Stimulated activated CD4-positive, alpha-beta T cell treated with anti-CD3 and anti-CD28 coated beads, TNF-alpha, amount 100 ng/mL, for 24 hours (primary cell): ENCODE results near the gene EP400.
A peak's percentile ranks its signal among the peaks of the same experiment; 100 is the strongest.
"Not testable (repeated sequence)": the region's sequence is repeated elsewhere in the genome, so short reads cannot be mapped to it uniquely, and the experiment has no call there.

Experiments used
- DNase-seq, 3 experiments: peaks; one replicate each; pipeline ENCODE4 v3.0.0-alpha.2; 2020; ENCODE audit warnings: low read depth in 3 of 3

The EP400 gene

DNA sequence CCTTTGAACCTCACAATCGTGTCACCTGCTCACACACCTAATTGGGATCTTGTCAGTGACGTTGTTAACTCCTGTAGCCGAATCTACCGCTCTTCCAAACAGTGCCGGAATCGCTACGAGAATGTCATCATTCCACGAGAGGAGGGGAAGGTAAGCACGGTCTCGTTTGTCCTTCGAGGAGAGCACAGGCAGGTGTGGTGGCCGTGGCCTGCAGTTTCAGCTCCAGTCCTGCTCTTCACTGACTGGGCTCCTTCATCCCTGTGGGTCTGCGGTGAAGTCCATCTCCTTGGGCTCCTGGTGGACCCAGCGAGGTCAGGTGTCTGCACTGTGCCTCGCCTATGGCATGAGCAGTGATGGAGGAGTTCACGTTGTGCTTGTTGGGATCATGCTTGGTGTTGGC lies 96.0 kb downstream of the EP400 start:
- DNase-seq: no peak

DNA sequence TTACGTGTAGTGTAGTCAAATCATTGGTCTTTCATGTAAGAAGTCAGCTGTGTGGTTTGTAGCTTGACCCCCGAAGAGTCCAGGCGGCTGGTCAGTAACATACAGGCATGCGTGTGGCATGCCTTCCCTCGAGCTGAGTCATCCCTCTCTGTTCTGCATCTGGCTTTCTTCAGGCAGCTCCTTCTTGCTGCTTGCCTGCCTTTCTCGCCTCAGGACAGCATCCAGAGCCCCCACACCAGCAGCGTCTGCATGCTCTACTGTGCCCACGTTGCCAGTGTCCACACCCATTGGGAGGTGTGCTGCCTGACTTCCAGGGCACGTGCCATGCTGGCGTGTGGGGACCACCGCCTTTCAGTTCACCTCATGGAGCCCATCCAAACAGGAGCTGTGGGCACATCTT lies 96.8 kb downstream of the EP400 start:
- no peak for DNase-seq

DNA sequence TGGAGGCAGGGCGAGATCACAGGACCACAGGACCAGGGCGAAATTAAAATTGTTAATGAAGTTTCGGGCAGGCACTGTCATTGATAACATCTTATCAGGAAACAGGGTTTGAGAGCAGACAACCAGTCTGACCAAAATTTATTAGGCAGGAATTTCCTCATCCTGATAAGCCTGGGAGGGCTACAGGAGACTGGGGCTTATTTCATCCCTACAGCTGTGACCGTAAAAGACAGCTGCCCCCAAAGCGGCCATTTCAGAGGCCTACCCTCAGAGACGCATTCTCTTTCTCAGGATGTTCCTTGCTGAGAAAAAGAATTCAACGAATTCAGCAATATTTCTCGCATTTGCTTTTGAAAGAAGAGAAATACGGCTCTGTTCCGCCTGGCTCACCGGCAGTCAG lies 97.9 kb downstream of the EP400 start:
- not testable (repeated sequence) for DNase-seq

DNA sequence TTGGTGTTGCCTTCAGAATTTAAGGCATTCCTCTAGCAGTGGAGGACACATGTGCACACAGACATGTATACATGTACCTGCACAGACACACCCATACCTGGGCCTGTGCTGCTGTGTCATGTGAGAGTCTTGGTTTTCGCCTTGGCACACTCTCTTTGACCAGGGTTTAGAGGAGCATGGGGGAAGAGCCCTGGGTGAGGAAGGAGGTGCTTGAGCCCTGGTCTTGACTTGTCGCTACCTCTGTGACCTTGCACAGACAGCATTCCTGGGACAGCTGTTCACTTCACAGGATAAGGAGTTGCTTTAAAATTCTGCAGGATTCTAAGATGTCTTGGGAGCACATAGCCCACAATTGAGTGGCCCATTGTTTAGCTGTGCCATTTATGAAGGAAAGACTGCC lies 99.7 kb downstream of the EP400 start:
- DNase-seq: no peak

DNA sequence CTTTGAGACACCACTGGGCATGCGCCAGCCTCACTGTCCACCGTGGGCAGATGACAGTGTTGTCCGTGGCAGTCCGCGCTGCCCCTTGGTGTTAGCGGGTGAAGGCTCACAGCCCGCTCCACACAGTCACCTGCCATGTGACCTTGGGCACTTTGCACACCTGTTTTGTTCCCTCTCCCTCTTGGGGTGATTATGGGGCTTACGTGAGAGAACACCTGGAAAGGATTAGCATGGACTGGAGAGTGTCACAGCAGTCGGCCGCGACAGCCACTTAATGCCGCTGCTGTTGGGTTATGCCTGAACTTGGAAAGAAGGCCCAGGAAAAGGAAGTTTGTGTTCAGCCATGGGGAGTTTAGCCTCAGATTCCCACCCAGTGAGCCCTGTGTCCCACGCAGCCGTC lies 100.1 kb downstream of the EP400 start:
- DNase-seq: no peak

DNA sequence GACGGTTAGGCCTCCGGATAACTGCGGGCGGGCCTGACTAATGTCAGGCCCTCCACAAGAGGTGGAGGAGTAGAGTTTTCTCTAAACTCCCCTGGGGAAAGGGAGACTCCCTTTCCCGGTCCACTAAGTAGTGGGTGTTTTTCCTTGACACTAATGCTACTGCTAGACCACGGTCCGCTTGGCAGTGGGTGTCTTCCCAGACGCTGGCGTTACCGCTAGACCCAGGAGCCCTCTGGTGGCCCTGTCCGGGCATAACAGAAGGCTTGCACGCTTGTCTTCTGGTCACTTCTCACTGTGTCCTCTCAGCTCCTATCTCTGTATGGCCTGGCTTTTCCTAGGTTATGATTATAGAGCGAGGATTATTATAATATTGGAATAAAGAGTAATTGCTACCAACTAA lies 102.0 kb downstream of the EP400 start:
- not testable (repeated sequence) for DNase-seq

DNA sequence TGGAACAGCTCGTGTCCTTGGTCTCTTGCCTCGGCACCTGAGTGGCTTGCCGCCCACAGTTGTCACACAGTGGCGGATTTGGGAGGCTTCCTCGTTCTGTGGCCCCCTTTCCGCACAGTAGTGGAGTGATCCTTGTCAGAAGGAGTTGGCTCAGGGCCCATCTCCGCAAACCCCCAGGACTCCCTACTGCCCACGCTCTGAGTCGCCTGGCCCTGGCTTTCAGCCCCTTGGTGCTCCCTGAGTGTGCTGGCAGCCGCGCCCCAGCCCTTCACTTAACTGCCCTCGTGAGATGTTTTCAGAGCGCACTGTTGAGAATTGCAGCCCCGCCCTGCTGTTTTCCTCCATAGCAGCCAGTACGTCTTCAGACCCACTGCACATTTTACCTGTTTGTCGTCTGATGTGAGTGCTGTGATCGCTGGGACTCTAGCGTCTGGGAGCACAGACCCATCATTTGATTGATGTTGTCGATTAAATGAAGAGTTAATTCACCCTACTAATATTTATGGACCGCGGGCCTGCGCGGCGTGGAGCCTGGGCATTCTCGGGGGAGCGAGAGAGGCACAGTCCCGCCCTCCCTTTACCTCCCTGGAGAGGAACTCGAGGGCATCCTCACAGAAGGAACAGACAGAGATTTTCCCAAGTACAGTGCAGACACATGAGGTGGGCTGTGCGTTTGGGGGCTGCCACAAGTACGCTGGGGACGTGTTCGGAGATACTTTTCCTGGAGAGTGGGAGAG lies 102.6 kb downstream of the EP400 start:
- DNase-seq: no peak

DNA sequence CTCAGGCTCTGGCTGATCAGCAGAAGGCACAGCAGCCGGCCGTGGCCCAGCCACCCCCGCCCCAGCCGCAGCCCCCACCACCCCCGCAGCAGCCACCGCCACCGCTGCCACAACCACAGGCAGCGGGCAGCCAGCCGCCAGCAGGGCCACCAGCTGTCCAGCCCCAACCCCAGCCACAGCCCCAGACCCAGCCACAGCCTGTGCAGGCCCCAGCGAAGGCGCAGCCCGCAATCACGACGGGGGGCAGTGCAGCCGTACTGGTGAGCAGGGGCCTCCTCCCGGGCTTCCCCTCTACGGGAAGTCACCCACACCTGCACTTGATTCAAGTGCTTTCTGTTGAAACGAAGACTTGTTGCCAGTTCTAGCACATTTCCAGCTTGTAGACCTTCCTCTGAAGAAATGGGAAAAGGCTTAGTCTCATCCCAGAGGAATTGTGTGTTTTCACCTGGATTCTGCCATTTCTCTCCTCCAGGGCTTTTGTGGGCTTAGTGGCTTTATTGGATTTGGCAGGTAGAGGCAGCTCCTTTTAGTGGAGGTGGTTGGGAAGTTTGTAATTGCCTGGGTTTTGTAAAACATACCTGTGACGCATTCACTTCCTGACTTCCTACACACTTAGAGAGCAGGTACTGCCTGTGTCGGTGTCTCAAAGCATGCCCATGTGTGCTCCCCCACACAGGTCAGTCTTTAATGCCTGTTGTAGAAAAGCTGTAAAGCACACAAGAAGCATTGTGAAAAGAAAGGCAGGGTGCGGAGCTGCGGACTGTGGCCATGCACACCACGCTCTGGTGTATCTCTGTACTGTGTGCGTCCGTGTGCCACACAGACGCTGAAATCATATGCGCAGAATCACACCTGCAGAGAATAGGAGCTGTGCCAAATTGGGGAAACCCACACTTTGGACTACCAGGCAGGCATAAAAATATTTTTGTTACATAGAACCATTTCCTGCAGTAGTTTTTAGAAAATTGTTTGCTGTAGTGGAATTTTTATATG lies 103.9 kb downstream of the EP400 start:
- DNase-seq: no peak

DNA sequence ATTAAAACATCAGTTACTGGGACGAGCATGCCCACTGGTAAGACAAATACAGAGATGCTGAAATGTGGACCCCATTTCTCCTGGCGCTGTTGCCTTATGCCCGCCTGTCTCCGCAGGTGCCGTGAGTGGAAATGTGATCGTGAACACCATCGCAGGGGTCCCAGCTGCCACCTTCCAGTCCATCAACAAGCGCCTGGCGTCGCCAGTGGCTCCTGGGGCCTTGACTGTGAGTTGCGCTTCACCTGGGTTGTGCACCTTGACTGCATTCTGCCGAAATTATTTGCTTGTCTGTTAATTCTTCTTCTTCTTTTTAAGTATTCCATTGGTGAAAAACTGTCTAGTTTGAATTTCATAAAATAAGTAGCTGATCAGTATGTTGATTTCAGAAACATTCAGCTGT lies 105.2 kb downstream of the EP400 start:
- no peak for DNase-seq

DNA sequence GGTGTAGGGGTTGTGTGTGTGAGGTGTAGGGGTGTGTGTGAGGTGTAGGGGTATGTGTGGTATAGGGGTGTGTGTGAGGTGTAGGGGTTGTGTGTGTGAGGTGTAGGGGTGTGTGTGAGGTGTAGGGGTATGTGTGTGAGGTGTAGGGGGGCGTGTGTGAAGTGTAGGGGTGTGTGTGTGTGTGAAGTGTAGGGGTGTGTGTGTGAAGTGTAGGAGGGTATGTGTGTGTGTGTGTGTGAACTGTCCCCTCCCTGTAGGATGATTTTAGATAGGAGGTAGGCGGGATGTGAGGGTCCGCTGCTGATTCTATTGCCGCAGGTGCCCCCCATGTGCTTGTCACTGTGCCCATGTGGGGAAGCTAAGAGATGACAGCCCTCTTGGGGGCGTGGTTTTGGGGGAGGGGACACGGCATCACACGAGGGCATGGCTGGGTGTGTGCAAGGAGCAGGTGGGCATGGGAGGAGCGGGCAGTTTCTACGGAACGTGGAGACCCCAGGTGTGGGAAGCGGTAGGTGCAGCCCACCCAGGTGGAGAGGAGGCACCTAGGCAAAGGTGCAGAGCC lies 105.9 kb downstream of the EP400 start:
- DNase-seq: no peak

DNA sequence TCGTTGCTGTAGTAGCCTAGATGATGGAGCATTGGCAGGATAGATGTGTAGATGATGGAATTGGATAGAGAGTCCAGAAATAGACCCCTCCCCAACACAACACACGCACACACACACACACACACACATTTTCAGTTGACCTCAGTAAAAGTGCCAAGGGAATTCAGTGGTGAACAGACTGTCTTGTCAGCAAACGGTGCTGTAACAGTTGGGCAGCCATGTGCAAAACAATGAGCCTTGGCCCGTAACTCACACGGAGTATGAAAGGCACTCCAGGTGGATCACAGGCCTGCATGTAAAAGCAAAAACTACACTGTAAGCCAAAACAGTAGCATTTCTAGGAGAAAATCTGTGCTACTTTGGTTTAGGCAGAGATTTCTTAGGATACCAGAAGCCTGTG lies 106.6 kb downstream of the EP400 start:
- no peak for DNase-seq

DNA sequence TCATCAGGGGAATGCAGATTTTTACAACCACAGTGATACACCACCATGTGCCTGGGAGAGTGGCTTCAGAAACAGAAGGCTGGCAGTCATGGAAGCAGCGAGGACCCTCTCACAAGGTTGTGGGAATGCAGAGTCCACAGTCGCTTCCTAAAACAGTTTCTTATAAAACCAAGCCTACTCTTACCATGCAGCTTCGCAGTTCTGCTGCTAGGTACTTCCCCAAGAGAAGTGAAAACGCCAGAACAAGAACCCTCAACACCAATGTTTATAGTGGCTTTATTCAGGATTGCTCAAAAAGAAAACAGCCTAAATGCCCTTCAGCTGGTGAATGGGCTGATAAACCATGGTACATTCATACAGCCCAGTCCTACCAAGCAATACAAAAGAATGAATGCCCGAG lies 107.2 kb downstream of the EP400 start:
- DNase-seq: no peak

DNA sequence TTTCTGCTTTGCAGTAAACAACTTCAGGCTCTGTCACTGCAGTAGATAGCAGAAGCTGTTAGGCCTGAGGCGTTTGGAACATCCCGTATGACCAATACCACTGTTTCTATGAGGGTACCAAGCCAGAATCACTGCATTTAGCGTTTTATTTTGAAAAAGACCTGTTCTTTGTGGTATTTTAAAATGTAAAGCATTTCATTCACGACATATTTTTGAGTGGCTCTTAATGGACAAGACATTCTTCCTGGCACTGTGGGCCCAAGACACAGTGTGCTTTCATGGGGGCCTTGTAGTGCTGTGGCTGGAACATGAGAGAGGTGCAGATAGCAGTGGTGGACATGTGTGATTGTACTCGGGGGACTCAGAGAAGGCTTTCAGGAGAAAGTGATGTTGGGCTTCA lies 107.9 kb downstream of the EP400 start:
- DNase-seq: no peak

DNA sequence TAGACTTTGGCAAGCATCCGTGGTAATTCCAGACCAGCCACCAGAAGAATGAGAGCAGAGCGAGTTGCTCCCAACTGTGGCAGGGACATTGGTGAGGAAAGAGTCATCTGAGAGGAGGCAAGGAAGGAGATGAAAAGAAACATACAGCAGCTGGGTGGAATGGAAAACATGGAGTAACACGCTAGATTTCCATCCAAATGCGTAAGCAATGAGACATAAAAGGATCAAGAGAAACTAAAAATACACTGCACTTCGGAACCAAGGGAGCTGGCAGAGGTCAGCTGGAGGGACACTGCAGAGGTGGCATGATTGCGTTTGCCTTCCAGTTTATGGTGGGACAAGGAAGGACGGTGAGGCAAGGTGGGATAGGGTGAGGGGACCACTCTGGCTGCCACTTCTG lies 111.5 kb downstream of the EP400 start:
- DNase-seq: no peak

DNA sequence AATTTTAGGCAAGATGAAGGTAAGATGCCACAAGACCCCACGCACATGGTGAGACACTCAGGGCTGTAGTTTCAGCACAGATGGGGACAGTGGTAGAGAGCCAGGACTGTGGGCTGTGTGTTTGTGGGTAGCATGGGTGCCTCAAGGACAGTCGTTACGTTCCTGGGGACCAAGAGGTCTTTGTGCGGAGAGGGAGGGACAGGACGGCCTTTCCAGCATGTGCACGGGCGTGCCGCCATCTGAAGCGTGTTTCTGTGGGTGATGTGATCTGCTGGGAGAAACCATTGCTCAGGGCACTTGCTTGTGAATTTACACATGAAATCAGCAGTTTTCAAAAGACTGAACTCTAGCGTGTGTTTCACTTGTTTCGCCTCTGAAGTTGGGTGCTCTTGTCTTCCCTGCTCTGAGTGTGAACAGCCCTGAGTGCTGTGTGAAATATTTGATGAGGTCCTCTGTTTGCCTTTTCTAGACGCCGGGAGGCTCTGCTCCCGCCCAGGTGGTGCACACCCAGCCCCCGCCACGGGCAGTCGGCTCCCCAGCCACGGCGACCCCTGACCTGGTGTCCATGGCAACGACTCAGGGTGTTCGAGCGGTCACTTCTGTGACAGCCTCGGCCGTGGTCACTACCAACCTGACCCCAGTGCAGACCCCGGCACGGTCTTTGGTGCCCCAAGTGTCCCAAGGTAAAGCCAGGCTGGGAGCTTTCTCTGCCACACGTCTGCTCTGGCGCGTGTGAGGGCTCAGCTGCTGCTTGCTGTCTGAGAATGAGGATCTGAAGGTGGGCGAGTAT lies 112.1 kb downstream of the EP400 start:
- no peak for DNase-seq

DNA sequence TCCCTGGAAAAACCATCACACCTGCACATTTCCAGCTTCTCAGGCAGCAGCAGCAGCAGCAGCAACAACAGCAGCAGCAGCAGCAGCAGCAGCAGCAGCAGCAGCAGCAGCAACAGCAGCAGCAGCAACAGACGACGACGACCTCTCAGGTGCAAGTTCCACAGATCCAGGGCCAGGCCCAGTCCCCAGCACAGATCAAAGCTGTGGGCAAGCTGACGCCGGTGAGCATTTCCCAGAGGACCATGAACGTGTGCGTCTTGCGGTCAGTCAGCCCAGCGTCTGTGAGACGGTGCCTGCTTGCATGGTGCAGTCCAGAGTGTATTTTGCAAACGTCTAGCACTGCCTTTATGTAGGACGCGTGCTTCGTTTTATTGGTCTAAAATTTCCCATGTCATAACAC lies 112.7 kb downstream of the EP400 start:
- no peak for DNase-seq

DNA sequence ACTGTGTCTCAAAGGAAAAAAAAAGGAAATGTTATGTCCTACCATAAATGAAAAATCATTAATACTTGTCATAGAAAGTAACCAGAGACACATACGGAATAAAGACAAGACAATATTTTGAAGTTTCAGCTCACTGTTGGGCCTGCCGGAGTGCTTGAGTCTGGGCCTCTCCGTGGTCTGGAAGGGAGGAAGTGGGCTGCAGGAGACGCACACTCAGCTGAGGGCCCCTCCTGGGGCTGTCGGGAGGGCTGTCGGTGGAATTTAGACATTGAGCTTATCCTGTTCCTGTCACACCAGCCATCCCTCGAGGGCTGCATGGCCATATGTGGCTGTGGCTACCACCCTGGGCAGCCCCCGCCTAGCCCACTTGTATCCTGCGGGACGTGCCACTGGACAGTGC lies 113.7 kb downstream of the EP400 start:
- no peak for DNase-seq

DNA sequence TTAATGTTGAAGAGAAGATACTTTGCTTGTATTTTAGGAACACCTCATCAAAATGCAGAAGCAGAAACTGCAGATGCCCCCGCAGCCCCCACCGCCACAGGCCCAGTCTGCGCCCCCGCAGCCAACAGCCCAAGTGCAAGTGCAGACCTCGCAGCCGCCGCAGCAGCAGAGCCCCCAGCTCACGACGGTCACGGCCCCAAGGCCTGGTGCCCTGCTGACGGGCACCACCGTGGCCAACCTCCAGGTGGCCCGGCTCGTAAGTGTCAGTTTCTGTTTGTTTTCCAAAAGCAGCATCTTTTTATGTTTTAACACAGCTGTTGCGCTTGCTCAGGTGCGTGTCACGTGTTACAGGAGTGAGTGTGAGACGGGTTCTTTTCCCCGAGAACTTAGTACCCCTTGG lies 114.9 kb downstream of the EP400 start:
- no peak for DNase-seq

DNA sequence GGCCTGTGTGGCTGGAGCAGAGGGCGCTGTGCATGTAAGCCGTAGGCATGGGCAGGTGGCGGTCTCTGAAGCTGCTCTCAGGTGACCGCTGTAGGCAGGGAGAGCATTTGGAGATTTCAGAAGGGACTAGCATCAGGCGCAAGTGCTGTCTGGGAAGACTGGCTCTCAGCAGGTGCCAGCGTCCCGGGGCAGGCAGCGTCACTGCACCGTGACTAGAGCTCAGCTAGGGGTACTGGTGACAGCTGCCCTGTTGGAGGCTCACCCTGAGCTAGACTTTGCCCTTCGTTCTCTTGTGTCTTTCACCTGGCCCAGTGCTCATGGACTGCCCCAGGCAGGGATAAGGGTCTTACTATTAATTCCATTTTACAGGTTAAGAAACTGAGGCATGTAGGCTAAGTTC lies 115.5 kb downstream of the EP400 start:
- no peak for DNase-seq

DNA sequence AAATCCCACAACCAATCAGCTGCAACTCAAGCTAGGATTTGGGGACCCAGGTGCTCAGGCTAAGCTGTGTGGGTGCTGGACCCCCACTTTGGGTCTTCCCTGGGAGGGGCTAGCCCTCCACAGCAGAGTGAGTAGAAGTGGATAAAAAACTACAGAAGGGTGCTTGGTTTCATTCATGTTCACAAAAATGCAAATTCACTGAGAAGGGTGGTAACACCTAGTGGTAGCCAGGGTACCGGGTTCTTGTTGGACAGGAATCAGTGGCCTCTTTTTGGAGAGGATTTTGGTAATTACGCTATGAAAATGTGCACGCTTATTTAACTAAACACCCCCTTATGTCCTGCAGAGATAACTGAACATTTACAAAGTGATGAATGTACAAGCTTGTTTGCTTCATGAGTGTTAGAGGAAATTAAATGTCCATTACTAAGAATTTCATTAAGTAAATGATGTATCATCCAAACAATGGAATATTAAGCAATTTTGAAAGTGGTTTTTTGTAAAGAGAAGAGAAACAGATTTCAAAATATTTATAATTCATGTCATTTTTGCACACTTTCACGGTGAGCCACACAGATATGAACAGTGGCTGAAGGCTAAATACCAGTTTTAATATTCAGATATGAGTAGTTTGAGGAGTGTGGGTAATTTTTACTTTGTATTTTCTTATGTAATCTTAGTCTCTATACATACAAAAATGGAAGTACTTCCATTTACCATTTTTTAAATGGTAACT lies 116.0 kb downstream of the EP400 start:
- no peak for DNase-seq

DNA sequence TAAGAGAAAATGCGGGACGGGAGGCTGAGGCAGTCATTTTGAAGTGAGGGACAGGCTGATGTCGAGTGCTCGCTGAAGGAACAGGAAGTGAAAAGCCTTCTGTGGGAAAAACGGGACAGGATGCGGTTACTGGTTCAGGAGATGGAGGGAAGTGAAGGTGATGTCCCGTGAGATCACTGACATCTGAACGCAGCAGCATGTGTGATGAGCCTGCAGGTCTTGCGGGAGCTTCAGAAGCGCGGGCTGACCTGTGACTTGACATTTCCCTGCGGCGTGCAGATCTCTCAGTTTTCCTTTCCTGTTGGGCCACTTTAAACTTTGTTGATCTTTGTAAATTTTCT lies 116.6 kb downstream of the EP400 start:
- DNase-seq: peak in 1 of 3 experiments; percentile 27
